Right cardiac atrium (tissue), 5 donors: Measurements from ENCODE around the gene RASSF5. TPM values are rescaled to one million over a fixed set of nuclear protein-coding genes. Genes with fewer than 3 reads are reported as not detected.

Source experiments
- ATAC-seq, 2 donors: fragments of 200-7000 bp; cut with Tn5 transposase; one replicate each; pipeline versions ENCODE4 v1.8.0 to v1.9.1; 2020; ENCODE audit warnings: moderate library complexity in 2 of 2, mild to moderate bottlenecking in 1 of 2
- DNase-seq, 3 donors: peaks; one replicate each; pipeline ENCODE4 v3.0.0-alpha.2; 2020
- H3K27ac ChIP-seq: one replicate; pipeline ENCODE4 v1.5.1; 2013; ENCODE audit warnings: mild to moderate bottlenecking, low read length, control low read depth, moderate library complexity
- H3K27me3 ChIP-seq: one replicate; pipeline ENCODE4 v1.6.1; 2013; ENCODE audit not compliant: control insufficient read depth, insufficient read depth
- H3K4me1 ChIP-seq: one replicate; pipeline ENCODE4 v1.6.1; 2013; ENCODE audit warnings: low read length; ENCODE audit not compliant: control insufficient read depth, insufficient read depth
- H3K4me3 ChIP-seq: one replicate; pipeline ENCODE4 v1.5.1; 2013; ENCODE audit warnings: low read length, control low read depth
- H3K9me3 ChIP-seq: one replicate; pipeline ENCODE4 v1.6.1; 2013; ENCODE audit warnings: low read length; ENCODE audit not compliant: control insufficient read depth
- WGBS: extraction: QIAGEN DNeasy Blood & Tissue Kit; methylation state at CpG from one replicate; pipeline ENCODE4 v1.1.7; 2013; 5-methylcytosine and 5-hydroxymethylcytosine counted together
- intact Hi-C, 4 donors: fragments of 100-400 bp; cut with DNase I; formaldehyde crosslinking; loops; one replicate each; pipeline versions ENCODE4 v1.11.0 to v1.14.0; 2022 to 2023
- microRNA-seq, 2 donors: library from miRNA; unstranded; fragments of <30 nt; microRNA quantifications; one replicate each; pipeline ENCODE4 v1.2.0, GENCODE V29; 2020 to 2021
- polyA plus RNA-seq: library from polyadenylated mRNA; stranded (reverse); fragments of 200-250 nt; gene quantifications from one replicate; pipeline ENCODE4 v1.2.3, GENCODE V29; 2013
- total RNA-seq, 4 donors: library from RNA; stranded (reverse); fragmentation: NEBNext Ultra II Directional; extraction: Animal tissue kit (Norgen Biotek cat#: 25700); gene quantifications; one replicate each; pipeline ENCODE4 v1.2.1, GENCODE V29; 2021
- donor health status: healthy with polysubstance abuse.
- donor health status: DM: no; HTN: yes; CAD: no.
- donor health status: DM: no; HTN: no; CAD: no.
- donor health status: DM: no; HTN: yes; CAD: no; lungs with severe emphysema.
- donor health status: DM: yes; HTN: yes; CAD: no.

Gene RASSF5
- total and polyA plus RNA-seq, 5 donors, result 9.3 to 29.0 (median 19.8) TPM

DNA sequence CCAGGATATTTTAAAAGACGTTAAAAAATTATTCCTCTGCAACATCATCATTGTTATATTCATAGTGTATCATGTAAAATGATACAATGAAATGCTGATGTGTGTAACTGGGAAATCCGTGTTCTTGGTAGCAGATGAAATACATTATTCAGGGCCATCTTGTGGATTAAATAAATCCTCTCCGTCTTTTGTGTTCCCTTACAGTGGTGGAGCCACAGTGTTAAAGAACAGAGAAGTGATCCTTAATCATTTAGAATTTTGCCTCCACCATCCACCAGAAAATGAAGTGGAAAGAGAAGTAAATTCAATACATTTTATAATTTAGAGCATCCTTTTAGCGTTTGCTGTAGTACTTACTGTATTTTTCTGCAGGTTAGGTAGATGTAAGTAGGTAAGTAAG is 129.3 kb downstream of the RASSF5 start:
- ATAC-seq (no peak), DNase-seq (no peak)
- intact Hi-C loops, result loop anchor here in 2 of 4 donors (5.0 to 10.0 kb wide), 3 partner anchors 98 to 348 kb away; no protein-coding TSS in a partner anchor
- 18% methylated on average over 4 of the region's 4 CpGs for WGBS
- peak overlapping the region; percentile 22 for H3K4me3 ChIP-seq
- H3K9me3 ChIP-seq, result no peaks in the 10 kb centered on the region
- H3K27me3 ChIP-seq, result no peaks in the 10 kb centered on the region
- no peak overlapping the region for H3K27ac ChIP-seq
- peaks cover 2% of the 10 kb centered on the region for H3K4me1 ChIP-seq

DNA sequence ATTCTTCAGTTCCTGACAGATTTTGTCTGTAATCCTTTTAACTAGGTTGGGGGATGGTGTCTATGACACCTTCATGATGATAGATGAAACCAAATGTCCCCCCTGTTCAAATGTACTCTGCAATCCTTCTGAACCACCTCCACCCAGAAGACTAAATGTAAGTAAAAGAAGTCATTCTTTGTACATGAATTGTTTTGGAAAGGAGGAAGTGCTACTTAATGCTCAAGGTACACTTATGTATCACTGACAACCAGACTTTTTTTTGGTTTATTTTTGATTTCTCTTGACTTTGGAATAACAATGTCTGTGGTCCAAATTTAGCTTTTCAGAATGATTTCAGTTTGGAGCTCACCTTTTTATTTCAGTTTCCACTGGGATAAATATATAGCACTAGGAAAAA is 130.3 kb downstream of the RASSF5 start:
- Histone ChIP-seq H3K4me1 (peaks cover 2% of the 10 kb centered on the region), H3K27ac (no peak overlapping the region), H3K27me3 (no peaks in the 10 kb centered on the region), H3K9me3 (no peaks in the 10 kb centered on the region), H3K4me3 (peak overlapping the region; percentile 22)
- DNase-seq, result no peak
- intact Hi-C loops, result loop anchor here in 2 of 4 donors (5.0 to 10.0 kb wide), 3 partner anchors 97 to 347 kb away; no protein-coding TSS in a partner anchor
- no peak for ATAC-seq

Small RNA genes within 50 kb of the gene (microRNA-seq; reads per million reads assigned to microRNA genes)
- 0 reads per million in 2 donors for gene MIR6769B

Other genes with a start within 250 kb of the RASSF5 start
- gene IKBKE, start 37.1 kb upstream of the RASSF5 start, total RNA-seq, result 1 to 10 TPM; 1.1 to 2.0 (median 1.5) TPM
- 0.54 TPM for gene IKBKE, start 37.1 kb upstream of the RASSF5 start, polyA plus RNA-seq
- 10 to 100 TPM; 24.6 to 28.0 (median 25.8) TPM for gene EIF2D, start 104.9 kb downstream of the RASSF5 start, total RNA-seq
- 23.0 TPM for gene EIF2D, start 104.9 kb downstream of the RASSF5 start, polyA plus RNA-seq
- gene DYRK3, start 128.0 kb downstream of the RASSF5 start, total RNA-seq, result 10 to 100 TPM; 15.7 to 29.8 (median 23.4) TPM
- gene DYRK3, start 128.0 kb downstream of the RASSF5 start, polyA plus RNA-seq, result 17.0 TPM
- gene MAPKAPK2, start 177.4 kb downstream of the RASSF5 start, total RNA-seq, result 100 to 1,000 TPM; 192 to 221 (median 216) TPM
- gene MAPKAPK2, start 177.4 kb downstream of the RASSF5 start, polyA plus RNA-seq, result 129 TPM